Right ventricle myocardium inferior (tissue), 1 donor: ENCODE results near the gene LVRN. TPM values are rescaled to one million over a fixed set of nuclear protein-coding genes. Genes with fewer than 3 reads are reported as not detected.

Source experiments
- ATAC-seq: fragments of 200-7000 bp; cut with Tn5 transposase; one replicate; pipeline ENCODE4 v1.9.1; 2020; ENCODE audit warnings: mild to moderate bottlenecking, moderate library complexity
- DNase-seq: peaks from one replicate; pipeline ENCODE4 v3.0.0; 2021; ENCODE audit errors: missing footprints
- intact Hi-C: fragments of 100-400 bp; cut with DNase I; formaldehyde crosslinking; loops from one replicate; pipeline ENCODE4 v1.11.0; 2022
- total RNA-seq: library from RNA; stranded (reverse); fragmentation: NEBNext Ultra II Directional; extraction: Animal tissue kit (Norgen Biotek cat#: 25700); gene quantifications from one replicate; pipeline ENCODE4 v1.2.1, GENCODE V29; 2021
- donor health status: DM: no; HTN: yes; CAD: no; lungs with severe emphysema.

Gene LVRN
- total RNA-seq, 1 donor from 2014 or later = 1.3 TPM

DNA sequence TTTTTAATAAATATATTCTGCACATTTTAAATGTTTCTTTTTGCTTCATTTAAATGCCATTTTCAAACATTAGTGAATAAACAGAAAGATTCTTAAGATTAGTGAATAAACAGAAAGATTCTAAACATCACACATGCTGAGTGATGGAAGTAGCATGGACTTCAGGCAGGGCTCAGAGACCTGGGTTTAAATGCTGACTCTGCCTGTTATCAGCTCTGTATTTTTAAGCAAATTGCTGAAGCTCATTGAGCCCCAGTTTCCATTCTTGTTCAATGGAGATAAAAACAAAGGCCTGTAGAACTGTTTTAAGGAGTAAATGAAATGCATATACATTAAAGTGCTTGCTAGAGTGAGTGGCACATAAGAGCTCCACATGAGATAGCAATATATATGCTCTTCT is 8.1 kb upstream of the LVRN start:
- ATAC-seq = no peak
- no peak for DNase-seq
- intact Hi-C loops = no loop called here

DNA sequence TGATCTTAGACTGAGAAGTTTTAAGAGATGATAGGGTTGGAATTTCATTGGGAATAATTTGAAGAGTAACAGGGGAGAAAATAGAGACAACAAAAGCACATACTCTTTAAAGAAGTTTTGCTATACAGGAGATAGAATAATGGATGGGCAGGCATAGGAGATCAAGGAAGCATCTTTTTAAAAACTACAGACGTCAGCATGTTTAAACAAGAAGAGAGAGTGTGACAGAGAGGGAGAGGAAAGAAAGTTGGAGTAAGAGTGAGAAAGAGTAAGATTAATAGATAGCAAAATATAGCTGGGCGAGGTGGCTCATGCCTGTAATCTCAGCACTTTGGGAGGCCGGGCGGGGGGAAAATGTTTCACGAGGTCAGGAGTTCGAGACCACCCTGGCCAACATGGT is 5.3 kb upstream of the LVRN start:
- intact Hi-C loops = no loop called here
- ATAC-seq = no peak
- DNase-seq = no peak

DNA sequence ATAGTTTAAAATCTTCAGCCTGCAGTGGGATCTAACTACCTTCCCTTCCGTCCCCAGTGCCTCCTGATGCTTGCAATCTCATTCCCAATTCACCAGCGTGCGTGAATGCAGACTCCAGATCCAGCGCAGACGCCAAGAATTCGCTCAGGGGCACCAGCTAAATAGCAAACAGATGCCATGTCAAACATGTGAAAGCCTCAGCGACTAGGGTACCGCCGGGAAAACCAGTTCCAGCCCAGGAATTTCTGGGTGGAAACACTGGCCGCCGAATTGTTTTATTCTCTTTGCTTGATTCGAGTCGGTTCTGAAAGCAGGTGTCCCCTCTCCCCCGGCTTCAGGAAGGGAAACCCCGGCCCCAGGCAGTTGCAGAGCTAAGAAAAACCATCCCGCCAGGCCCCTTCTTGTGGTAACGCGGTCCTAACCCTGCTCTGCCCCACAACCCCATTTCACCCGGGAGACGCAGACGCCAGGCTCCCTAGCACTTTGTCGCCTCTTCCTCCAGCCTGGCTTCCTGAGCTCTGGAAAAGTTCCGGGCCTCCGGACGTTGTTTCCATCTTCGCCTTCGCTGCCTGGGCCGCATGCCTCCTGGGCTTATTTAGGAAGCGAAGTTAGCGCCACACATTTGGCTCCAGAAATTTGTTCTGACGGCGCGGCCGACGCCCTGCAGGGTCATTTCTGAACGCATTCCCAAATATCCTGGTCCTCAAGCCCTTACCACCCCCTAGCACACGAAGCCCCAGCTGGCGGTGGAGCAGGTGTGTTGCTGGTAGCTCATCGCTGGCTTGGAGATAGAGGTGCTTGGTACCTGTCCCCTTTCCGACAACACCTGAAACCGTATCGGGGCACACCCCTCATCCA is 665 bp upstream of the LVRN start:
- peak; percentile 16 for ATAC-seq

DNA sequence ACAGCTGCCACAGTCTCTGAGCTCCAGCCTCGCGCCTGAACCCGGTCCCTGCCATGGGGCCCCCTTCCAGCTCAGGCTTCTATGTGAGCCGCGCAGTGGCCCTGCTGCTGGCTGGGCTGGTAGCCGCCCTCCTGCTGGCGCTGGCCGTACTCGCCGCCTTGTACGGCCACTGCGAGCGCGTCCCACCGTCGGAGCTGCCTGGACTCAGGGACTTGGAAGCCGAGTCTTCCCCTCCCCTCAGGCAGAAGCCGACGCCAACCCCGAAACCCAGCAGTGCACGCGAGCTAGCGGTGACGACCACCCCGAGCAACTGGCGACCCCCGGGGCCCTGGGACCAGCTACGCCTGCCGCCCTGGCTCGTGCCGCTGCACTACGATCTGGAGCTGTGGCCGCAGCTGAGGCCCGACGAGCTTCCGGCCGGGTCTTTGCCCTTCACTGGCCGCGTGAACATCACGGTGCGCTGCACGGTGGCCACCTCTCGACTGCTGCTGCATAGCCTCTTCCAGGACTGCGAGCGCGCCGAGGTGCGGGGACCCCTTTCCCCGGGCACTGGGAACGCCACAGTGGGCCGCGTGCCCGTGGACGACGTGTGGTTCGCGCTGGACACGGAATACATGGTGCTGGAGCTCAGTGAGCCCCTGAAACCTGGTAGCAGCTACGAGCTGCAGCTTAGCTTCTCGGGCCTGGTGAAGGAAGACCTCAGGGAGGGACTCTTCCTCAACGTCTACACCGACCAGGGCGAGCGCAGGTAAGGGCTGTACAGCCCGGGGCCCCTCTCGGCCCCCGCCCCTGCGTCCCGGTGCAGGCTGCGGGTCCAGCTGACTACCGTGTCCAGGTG is 509 bp downstream of the LVRN start:
- peak; percentile 77 for DNase-seq
- peak; percentile 68 for ATAC-seq
- intact Hi-C loops = no loop called here

More for the DNA sequence above, 665 bp upstream of the LVRN start:
- intact Hi-C loops = no loop called here
- no peak for DNase-seq

DNA sequence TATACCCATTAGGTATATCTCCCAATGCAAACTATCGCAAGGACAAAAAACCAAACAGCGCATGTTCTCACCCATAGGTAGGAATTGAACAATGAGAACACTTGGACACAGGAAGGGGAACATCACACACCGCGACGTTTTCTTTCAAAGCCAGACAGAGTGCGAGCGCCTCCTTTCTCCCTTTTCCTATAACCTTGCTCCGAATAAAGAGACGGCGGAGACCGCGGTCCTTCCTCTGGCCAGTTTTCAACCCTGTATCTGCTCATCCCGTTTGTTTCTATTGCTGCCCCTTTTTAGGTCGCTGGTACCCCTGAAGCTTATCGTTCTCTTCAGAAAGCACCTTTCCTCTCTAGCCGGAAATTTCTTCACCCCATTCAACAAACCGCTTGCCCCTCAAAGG is 1.3 kb downstream of the LVRN start:
- ATAC-seq = no peak
- intact Hi-C loops = no loop called here
- no peak for DNase-seq

DNA sequence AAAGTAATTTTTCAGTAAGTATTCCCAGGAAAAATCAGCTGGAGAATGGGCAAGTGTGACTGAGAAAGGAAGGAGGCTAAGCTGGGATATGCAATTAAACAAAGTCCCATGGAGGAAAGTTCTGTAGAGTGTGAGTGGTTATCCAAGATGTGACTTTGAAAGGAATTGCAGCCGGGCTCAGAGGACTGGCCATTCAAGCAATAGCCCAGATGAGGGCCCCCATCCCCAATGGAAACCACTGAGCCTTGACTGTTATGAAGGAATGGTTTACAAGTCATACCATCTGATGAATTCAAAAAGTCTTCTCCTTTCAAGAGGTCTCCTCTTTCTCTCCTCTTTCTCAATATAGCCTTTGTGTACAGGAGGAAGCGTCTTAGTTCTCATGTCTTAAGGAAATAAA is 6.5 kb downstream of the LVRN start:
- ATAC-seq = no peak
- intact Hi-C loops = no loop called here
- DNase-seq = no peak

DNA sequence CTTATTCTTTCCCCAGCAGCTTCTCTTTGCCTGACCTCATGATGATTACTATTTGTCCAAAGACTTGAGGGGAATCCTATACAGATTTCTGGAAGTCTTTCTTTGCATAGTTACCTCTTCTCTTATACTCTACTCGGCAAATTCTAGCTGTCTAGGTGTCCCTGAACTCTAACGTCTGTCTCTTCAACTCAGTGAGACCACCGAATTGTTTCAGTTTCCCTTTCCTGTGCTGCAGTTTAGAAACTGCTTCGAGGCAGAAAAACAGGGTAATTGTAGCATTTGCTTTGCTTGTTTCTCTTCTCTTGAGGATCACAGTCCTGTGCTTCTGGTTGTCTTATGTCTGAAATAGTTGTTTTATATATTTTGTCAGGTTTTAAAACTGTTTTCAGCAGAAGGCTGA is 14.8 kb downstream of the LVRN start:
- DNase-seq = no peak
- intact Hi-C loops = no loop called here
- no peak for ATAC-seq

DNA sequence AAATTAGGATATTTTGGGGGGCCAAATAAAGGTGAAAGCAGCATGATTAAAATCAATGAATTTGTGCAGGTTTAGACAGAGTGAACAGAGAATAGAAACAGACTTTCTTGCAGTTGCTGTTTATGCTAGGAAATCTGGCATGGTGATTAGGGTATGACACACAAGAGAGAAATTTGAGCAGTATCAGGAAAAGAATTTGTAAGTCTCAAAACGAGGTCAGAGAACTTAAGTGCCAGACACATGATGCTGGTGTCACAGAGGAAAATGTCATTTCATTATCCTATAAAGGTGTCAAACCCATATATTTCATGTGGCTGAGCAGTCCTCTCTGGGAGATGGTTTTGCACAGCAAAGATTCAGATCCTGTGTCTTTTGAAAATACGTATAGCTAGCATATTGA is 15.7 kb downstream of the LVRN start:
- intact Hi-C loops = no loop called here
- no peak for DNase-seq
- peak; percentile 63 for ATAC-seq

DNA sequence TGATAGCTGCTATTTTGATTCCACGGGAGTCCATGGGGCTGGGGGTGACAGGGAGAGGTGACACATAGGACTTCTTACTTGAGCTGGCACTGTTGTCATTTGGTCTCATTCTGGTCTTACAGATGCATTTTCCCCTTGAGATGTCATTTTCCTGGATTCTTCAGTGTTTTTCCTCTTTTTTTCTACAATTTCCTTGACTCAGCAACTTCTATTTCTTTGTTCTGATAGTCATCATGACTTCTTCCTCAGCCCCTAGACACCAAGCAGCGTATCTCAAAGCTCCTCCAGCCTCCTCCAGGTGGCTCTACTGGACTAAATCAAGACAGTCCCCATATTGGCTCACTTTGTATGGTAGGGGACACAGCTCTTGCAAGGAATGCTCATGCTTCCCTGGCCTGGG is 16.5 kb downstream of the LVRN start:
- ATAC-seq (no peak), DNase-seq (no peak)
- intact Hi-C loops = no loop called here

DNA sequence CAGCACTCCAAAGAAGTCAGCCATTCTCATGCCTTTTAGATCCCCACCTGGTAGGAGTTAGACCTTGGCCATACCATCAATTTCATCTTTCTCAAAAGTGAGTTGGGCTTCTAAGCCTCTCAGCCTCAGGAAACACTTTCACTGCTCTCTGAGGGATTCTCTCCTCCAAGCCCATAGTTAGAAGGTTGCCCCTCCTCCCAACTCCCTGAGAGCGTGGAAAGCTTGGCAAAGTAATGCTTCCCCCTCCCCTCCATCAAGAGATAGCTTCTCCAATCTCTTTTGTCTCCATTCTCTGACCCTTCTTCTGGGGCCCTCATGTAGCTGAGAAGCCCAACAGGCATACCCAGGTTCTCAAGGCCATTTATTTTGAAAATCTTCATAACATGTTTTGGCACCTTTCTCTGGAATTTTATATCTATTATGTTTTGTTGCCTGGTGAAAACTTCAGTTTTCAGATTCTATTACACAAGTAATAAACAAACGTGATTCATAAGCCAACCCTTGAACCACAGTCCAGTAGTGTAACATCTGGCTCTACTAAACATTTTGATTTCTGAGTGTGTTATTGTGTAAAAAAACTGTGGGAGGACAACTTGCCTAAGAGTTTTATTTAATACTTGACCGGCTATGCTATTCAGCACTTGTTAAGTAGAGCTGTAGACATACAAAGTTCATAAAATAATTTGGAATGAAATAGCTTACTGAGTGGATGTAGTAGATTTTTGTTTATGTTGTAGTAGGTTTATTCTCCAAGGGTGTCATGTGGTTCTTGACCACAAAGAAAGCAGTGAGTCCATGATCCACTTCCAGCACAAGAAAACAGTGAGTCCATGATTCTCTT is 17.1 kb downstream of the LVRN start:
- peak; percentile 69 for ATAC-seq
- DNase-seq = no peak
- intact Hi-C loops = no loop called here

DNA sequence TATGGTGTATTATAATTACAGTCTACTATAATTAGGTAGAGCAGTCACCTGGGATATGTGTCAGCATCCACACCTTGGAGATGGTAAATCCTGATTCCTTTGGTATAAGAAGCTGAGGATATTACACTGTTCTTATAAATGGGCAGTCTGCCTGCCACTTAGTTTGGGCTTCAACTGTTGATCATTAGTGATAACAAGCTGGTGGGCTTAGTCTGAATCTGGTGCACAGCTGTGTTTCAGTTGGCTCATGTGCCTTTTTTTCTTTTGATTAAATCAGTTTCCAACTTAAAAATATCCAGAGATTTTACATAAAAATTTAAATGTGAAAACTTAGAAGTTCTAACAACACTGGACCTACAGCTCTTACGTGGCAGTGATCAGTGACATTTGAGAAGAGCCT is 21.2 kb downstream of the LVRN start:
- DNase-seq (no peak), ATAC-seq (no peak)
- intact Hi-C loops = no loop called here

DNA sequence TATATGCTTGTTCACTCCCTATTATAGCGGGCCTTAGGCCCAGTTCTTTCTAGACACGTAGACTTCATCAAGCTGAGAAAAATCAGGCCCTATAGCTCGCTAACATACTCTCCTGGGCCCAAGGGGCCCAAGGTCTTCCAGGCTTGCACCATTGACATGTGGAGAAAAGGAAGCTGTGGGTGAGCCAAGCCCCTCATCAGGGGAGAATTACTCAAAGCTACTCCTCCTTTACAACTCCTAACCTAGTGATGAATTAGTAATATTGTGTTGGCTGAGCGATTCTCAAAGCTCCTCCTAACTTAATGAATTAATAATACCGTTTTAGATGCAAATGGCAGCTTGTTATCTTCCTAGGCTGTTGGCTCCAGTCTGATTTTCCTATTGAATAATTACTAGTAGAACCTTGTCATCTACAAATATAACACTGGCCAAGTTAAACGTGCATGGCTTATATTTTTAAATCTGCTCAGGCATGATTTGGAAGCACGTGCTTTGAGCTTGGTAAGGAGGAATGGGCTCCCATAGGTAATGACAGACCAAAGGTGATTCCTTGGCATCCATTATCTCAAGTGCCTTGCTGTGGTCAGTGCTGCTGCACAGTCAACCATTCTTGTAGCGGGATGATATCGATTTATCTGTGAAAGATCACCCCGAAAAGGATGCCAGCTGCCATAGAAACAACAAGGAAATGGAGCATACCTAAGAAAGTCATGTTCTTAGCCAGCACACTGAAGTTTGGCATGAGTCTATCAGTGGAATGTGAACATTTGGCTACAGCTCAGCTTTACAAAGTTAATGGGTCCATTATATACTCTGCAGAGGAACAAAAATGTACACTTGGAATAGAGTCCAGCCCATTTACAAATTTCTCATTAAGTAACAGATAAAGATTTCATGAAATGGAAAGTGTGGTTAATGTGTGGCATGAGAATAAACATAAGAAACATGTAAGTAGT is 23.8 kb downstream of the LVRN start:
- intact Hi-C loops = no loop called here
- DNase-seq (no peak), ATAC-seq (no peak)

DNA sequence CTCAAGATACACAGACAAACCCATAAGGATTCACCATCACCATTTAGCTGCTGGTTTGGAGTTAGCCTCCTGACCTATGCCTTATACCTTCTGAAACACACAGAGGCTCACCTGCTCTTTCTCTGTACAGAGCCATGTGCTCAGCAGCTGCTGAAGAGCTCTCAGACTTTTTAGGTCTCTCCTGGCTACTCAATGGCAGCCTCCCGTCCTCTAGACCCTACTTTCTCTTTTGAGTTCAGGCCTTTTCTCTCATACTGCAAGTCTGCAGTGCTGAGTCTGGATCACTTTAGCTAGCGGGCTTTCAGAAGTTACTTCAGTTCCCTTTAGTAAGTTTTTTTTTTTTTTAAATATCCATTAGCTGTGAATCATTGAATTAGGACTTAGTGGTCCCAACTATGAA is 25.7 kb downstream of the LVRN start:
- no peak for DNase-seq
- ATAC-seq = no peak
- intact Hi-C loops = no loop called here

DNA sequence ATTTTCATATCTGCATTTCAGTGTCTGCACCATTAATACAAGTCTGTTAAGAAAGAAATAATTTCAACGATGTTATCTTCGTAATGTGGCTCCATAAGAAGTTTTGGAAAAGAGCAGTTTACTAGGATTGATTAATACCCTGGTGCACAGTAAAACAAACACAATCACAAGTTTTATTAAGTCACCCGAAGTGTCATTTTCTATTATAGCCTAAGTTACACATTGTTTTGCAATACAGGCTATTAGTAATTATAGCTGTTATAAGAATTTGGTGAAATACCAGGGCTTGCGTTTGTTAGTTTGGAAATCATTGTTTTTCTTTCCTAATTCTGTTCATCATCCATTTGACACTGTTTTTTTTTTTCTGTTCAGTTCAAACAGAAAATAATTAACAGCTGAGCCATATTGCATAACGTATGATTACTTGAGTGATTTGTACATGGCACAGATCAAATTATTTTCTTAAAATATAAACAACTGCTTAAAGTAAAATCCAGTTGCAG is 30.6 kb downstream of the LVRN start:
- DNase-seq (no peak), ATAC-seq (no peak)
- intact Hi-C loops = no loop called here

DNA sequence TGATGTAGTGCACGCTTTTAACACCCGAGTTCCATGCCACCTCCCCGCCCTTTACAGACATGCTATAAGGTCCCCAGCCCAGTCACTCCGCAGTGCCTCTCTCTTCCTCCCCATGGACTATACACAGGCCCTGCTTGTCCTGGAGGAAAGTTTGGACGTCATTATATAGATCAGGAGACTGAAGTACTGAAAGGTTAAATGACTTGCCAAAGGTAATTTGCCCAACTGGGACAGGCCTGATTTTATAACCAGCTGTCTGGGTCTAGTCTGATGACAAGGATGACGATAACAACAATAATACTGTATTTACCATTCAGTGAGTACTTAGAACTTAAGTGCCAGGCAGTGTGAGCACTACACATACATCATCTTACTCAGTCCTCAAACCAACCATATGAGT is 33.1 kb downstream of the LVRN start:
- no peak for ATAC-seq
- intact Hi-C loops = no loop called here

DNA sequence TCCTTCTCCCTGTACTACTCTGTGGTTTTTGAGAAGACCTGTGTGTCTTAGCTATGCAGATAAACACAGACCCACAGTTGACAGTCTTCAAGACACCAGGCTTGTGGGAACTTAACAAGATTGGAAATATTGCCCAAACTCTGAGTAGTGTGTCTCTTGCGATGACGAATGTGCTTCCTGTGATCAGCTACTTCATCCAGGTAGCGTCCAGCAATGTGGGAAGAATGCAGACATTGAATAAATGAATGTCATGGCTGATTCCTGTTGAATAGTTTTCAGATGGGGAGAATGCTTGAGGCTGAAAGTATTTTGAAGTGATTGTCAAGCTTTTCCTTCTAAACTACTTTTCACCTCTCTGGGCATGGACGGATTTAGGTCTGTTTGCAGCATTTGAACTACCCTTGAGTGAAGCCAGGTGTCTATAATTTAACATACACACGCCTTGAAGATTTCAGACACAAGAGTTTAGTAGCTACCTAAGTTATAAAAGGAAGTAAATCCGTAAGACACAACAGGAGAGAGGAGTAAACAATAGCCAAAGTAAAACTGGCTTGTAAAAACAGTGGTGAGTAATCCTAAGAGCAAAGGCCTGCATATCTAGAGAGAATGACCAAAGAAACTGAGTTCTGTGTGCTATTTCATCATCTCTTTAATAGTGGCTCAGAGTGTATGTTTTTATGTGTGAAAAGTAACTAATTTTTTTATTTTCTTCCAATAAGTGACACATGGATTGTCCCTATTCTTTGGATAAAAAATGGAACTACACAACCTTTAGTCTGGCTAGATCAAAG is 40.0 kb downstream of the LVRN start:
- intact Hi-C loops = no loop called here
- ATAC-seq (no peak), DNase-seq (no peak)

More for the DNA sequence above, 33.1 kb downstream of the LVRN start:
- DNase-seq = no peak

DNA sequence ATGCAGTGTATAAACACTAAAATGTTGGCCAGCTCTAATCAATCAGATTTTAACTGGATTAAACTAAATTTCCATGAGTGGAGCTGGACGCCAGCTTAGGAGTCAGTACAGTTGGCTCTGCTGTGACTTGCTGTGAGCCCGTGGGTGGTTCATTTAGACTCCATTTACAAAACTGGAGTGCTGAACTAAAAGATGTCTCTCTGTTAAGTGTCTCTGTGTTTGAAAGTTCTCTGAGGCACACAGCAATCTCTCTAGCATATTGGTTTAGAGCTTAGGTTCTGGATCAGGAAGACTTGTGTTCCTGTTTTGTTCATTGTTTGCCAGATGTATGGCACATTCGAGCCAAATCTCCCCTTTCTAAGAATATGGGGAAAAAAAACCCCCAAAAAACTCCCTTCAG is 42.0 kb downstream of the LVRN start:
- DNase-seq (no peak), ATAC-seq (no peak)
- intact Hi-C loops = no loop called here
